Measurements from ENCODE around the gene INPP5A.

DNA sequence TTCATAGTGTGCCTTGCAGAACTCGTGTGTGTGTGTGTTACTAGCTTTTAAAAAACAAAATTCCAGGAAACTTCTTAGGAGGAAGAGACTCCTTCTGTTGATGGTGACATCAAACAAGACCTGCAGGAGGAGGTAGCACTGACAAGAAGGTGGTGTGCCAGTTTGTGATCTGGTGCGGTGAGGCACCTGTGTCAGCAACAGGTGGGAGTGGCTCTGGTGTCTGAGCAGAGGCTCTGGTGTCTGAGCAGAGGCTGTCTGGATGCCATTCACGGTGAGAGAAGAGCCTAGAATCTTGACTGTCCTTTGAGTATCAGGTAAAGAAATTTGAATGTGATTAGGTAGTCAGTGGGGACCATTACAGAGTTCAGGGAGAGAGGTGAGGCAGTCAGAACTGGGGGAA lies 122.8 kb downstream of the INPP5A start:
- TF ChIP-seq, protein P1, sequence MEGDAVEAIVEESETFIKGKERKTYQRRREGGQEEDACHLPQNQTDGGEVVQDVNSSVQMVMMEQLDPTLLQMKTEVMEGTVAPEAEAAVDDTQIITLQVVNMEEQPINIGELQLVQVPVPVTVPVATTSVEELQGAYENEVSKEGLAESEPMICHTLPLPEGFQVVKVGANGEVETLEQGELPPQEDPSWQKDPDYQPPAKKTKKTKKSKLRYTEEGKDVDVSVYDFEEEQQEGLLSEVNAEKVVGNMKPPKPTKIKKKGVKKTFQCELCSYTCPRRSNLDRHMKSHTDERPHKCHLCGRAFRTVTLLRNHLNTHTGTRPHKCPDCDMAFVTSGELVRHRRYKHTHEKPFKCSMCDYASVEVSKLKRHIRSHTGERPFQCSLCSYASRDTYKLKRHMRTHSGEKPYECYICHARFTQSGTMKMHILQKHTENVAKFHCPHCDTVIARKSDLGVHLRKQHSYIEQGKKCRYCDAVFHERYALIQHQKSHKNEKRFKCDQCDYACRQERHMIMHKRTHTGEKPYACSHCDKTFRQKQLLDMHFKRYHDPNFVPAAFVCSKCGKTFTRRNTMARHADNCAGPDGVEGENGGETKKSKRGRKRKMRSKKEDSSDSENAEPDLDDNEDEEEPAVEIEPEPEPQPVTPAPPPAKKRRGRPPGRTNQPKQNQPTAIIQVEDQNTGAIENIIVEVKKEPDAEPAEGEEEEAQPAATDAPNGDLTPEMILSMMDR (IDR thresholded peaks at IDR 0.05): no peak
- TF ChIP-seq EZH2 (IDR thresholded peaks at IDR 0.05) (no peak), EZH2phosphoT487 (IDR thresholded peaks at IDR 0.05) (no peak)
